ENCODE data around the gene PDCD1LG2. TPM values are rescaled to one million over a fixed set of nuclear protein-coding genes. Genes with fewer than 3 reads are reported as not detected.

Gene PDCD1LG2
- total and polyA plus RNA-seq, 8 donors: 0.18 to 2.3 (median 0.87) TPM; not detected in 2

GRCh38 chr9:5563417-5563815, 53.1 kb downstream of the PDCD1LG2 start:
- no peak overlapping the region for H3K27ac ChIP-seq
- DNase-seq: no peak
- H3K36me3 ChIP-seq: no peaks in the 10 kb centered on the region
- no peak for TF ChIP-seq EP300 (IDR thresholded peaks at IDR 0.05)
- no peak for TF ChIP-seq POLR2A (IDR thresholded peaks at IDR 0.05)
- no peak for TF ChIP-seq CTCF (IDR thresholded peaks at IDR 0.05)
- no peak for TF ChIP-seq POLR2AphosphoS5 (IDR thresholded peaks at IDR 0.05)
- WGBS, 5 donors: 81 to 91% (median 83%) methylated on average over 2 of the region's 2 CpGs
- H3K27me3 ChIP-seq: no peaks in the 10 kb centered on the region
- no peaks in the 10 kb centered on the region for H3K9me3 ChIP-seq
- intact Hi-C loops (cut with DNase I; ENCODE audit: low total_unique reads): no loop called here
- H3K4me1 ChIP-seq: peaks cover 0 to 7% (median 0%) of the 10 kb centered on the region in 4 donors
- no peak overlapping the region for H3K4me3 ChIP-seq

- no peaks in the 10 kb centered on the region for H3K27me3 ChIP-seq
- H3K36me3 ChIP-seq: no peaks in the 10 kb centered on the region
- intact Hi-C loops (cut with DNase I; ENCODE audit: low total_unique reads): no loop called here
- no peak for TF ChIP-seq CTCF (IDR thresholded peaks at IDR 0.05)
- no peaks in the 10 kb centered on the region for H3K9me3 ChIP-seq
- H3K27ac ChIP-seq: no peak overlapping the region
- DNase-seq: no peak
- no peak overlapping the region for H3K4me3 ChIP-seq
- H3K4me1 ChIP-seq: peaks cover 0 to 4% (median 0%) of the 10 kb centered on the region in 4 donors
These were observed 53.6 kb downstream of the PDCD1LG2 start for GRCh38 chr9:5563886-5564285.

- Histone ChIP-seq H3K27me3 (no peaks in the 10 kb centered on the region), H3K4me1 (peaks cover 0 to 4% (median 0%) of the 10 kb centered on the region in 4 donors), H3K4me3 (no peak overlapping the region), H3K9me3 (no peaks in the 10 kb centered on the region), H3K27ac (no peak overlapping the region), H3K36me3 (no peaks in the 10 kb centered on the region)
- TF ChIP-seq CTCF (IDR thresholded peaks at IDR 0.05) (no peak), POLR2A (IDR thresholded peaks at IDR 0.05) (no peak), EP300 (IDR thresholded peaks at IDR 0.05) (no peak), POLR2AphosphoS5 (IDR thresholded peaks at IDR 0.05) (no peak)
- WGBS, 5 donors: 80 to 94% (median 91%) methylated on average over 6 of the region's 6 CpGs
- intact Hi-C loops (cut with DNase I; ENCODE audit: low total_unique reads): no loop called here
- DNase-seq: no peak
These were observed 55.8 kb downstream of the PDCD1LG2 start for GRCh38 chr9:5566054-5566618.

GRCh38 chr9:5568868-5569267, 58.5 kb downstream of the PDCD1LG2 start:
- DNase-seq: no peak
- Histone ChIP-seq H3K4me1 (no peaks in the 10 kb centered on the region), H3K9me3 (no peaks in the 10 kb centered on the region), H3K27me3 (no peaks in the 10 kb centered on the region), H3K27ac (no peak overlapping the region), H3K36me3 (no peaks in the 10 kb centered on the region), H3K4me3 (no peak overlapping the region)
- intact Hi-C loops (cut with DNase I; ENCODE audit: low total_unique reads): no loop called here
- TF ChIP-seq EP300 (IDR thresholded peaks at IDR 0.05) (no peak), POLR2A (IDR thresholded peaks at IDR 0.05) (no peak), POLR2AphosphoS5 (IDR thresholded peaks at IDR 0.05) (no peak), CTCF (IDR thresholded peaks at IDR 0.05) (no peak)
- 9 to 50% (median 23%) methylated on average over 2 of the region's 2 CpGs for WGBS, 5 donors

All from stomach (tissue), 9 donors.